Effector memory CD4-positive, alpha-beta T cell (primary cell): Measurements from ENCODE around the gene SPCS3.
"Not testable (repeated sequence)": the region's sequence is repeated elsewhere in the genome, so short reads cannot be mapped to it uniquely, and the experiment has no call there.

Experiments
- DNase-seq, 3 donors: peaks; one replicate each; pipeline ENCODE4 v3.0.0-alpha.2; 2020
- H3K27ac ChIP-seq: 2 replicates; pipeline ENCODE4 v1.7.0; 2013; ENCODE audit warnings: mild to moderate bottlenecking, low read length, moderate library complexity; ENCODE audit not compliant: insufficient read depth, poor library complexity, severe bottlenecking
- H3K27me3 ChIP-seq: replicated peaks from 2 replicates; pipeline ENCODE4 v1.7.0; 2013; ENCODE audit warnings: mild to moderate bottlenecking, low read length; ENCODE audit not compliant: insufficient read depth, control insufficient read depth, poor library complexity, severe bottlenecking
- H3K36me3 ChIP-seq: 2 replicates; pipeline ENCODE4 v1.7.0; 2013; ENCODE audit warnings: mild to moderate bottlenecking, low read length, moderate library complexity; ENCODE audit not compliant: control insufficient read depth, insufficient read depth
- H3K4me1 ChIP-seq: 2 replicates; pipeline ENCODE4 v1.7.0; 2013; ENCODE audit warnings: low read length, mild to moderate bottlenecking; ENCODE audit not compliant: control insufficient read depth, insufficient read depth, poor library complexity, severe bottlenecking
- H3K4me3 ChIP-seq: 2 replicates; pipeline ENCODE4 v1.7.0; 2013; ENCODE audit warnings: low read length, low read depth, mild to moderate bottlenecking; ENCODE audit not compliant: insufficient read depth, poor library complexity, severe bottlenecking
- H3K9me3 ChIP-seq: 2 replicates; pipeline ENCODE4 v1.7.0; 2013; ENCODE audit warnings: mild to moderate bottlenecking, low read length, moderate library complexity; ENCODE audit not compliant: control insufficient read depth

SPCS3 gene

GRCh38 chr4:176287546-176287945, 32.2 kb upstream of the SPCS3 start:
- Histone ChIP-seq H3K9me3 (no peaks in the 10 kb centered on the region), H3K4me1 (no peaks in the 10 kb centered on the region), H3K27ac (no peak overlapping the region), H3K4me3 (no peak overlapping the region), H3K36me3 (no peaks in the 10 kb centered on the region), H3K27me3 (no peaks in the 10 kb centered on the region)
- DNase-seq = no peak

GRCh38 chr4:176288020-176288419, 31.7 kb upstream of the SPCS3 start:
- H3K4me1 ChIP-seq = no peaks in the 10 kb centered on the region
- no peaks in the 10 kb centered on the region for H3K27me3 ChIP-seq
- no peak overlapping the region for H3K4me3 ChIP-seq
- no peak overlapping the region for H3K27ac ChIP-seq
- no peak for DNase-seq
- no peaks in the 10 kb centered on the region for H3K9me3 ChIP-seq
- no peaks in the 10 kb centered on the region for H3K36me3 ChIP-seq

- DNase-seq = no peak
- Histone ChIP-seq H3K27me3 (no peaks in the 10 kb centered on the region), H3K4me1 (no peaks in the 10 kb centered on the region), H3K27ac (no peak overlapping the region), H3K4me3 (no peak overlapping the region), H3K9me3 (no peaks in the 10 kb centered on the region), H3K36me3 (no peaks in the 10 kb centered on the region)
Observed at GRCh38 chr4:176289561-176289960, 30.2 kb upstream of the SPCS3 start.

- no peak overlapping the region for H3K4me3 ChIP-seq
- DNase-seq = no peak
- no peaks in the 10 kb centered on the region for H3K36me3 ChIP-seq
- no peaks in the 10 kb centered on the region for H3K4me1 ChIP-seq
- H3K9me3 ChIP-seq = no peaks in the 10 kb centered on the region
- no peak overlapping the region for H3K27ac ChIP-seq
- no peaks in the 10 kb centered on the region for H3K27me3 ChIP-seq
Observed at GRCh38 chr4:176290520-176290919, 29.2 kb upstream of the SPCS3 start.

GRCh38 chr4:176291748-176292147, 28.0 kb upstream of the SPCS3 start:
- DNase-seq = no peak
- Histone ChIP-seq H3K27me3 (no peaks in the 10 kb centered on the region), H3K36me3 (no peaks in the 10 kb centered on the region), H3K27ac (no peak overlapping the region), H3K9me3 (no peaks in the 10 kb centered on the region), H3K4me1 (no peaks in the 10 kb centered on the region), H3K4me3 (no peak overlapping the region)

GRCh38 chr4:176292920-176293319, 26.8 kb upstream of the SPCS3 start:
- H3K36me3 ChIP-seq = no peaks in the 10 kb centered on the region
- H3K4me3 ChIP-seq = no peak overlapping the region
- H3K4me1 ChIP-seq = no peaks in the 10 kb centered on the region
- DNase-seq = no peak
- no peaks in the 10 kb centered on the region for H3K9me3 ChIP-seq
- no peak overlapping the region for H3K27ac ChIP-seq
- no peaks in the 10 kb centered on the region for H3K27me3 ChIP-seq

GRCh38 chr4:176293660-176294059, 26.1 kb upstream of the SPCS3 start:
- no peaks in the 10 kb centered on the region for H3K36me3 ChIP-seq
- H3K9me3 ChIP-seq = no peaks in the 10 kb centered on the region
- H3K27ac ChIP-seq = no peak overlapping the region
- no peaks in the 10 kb centered on the region for H3K27me3 ChIP-seq
- H3K4me1 ChIP-seq = no peaks in the 10 kb centered on the region
- H3K4me3 ChIP-seq = no peak overlapping the region
- DNase-seq = no peak

- not testable (repeated sequence) for H3K9me3 ChIP-seq, H3K4me1 ChIP-seq, H3K4me3 ChIP-seq, H3K36me3 ChIP-seq, H3K27ac ChIP-seq, H3K27me3 ChIP-seq, DNase-seq
Observed at GRCh38 chr4:176295907-176296306, 23.9 kb upstream of the SPCS3 start.

GRCh38 chr4:176298664-176299063, 21.1 kb upstream of the SPCS3 start:
- H3K4me1 ChIP-seq = no peaks in the 10 kb centered on the region
- no peak for DNase-seq
- H3K27ac ChIP-seq = no peak overlapping the region
- H3K27me3 ChIP-seq = peaks cover 4% of the 10 kb centered on the region
- no peaks in the 10 kb centered on the region for H3K9me3 ChIP-seq
- H3K36me3 ChIP-seq = no peaks in the 10 kb centered on the region
- no peak overlapping the region for H3K4me3 ChIP-seq

GRCh38 chr4:176300036-176300435, 19.7 kb upstream of the SPCS3 start:
- no peaks in the 10 kb centered on the region for H3K9me3 ChIP-seq
- no peak overlapping the region for H3K27ac ChIP-seq
- no peak for DNase-seq
- H3K27me3 ChIP-seq = peaks cover 4% of the 10 kb centered on the region
- no peaks in the 10 kb centered on the region for H3K4me1 ChIP-seq
- H3K36me3 ChIP-seq = no peaks in the 10 kb centered on the region
- no peak overlapping the region for H3K4me3 ChIP-seq

- peaks cover 4% of the 10 kb centered on the region for H3K27me3 ChIP-seq
- H3K4me3 ChIP-seq = no peak overlapping the region
- no peaks in the 10 kb centered on the region for H3K36me3 ChIP-seq
- H3K27ac ChIP-seq = no peak overlapping the region
- no peaks in the 10 kb centered on the region for H3K9me3 ChIP-seq
- DNase-seq = no peak
- no peaks in the 10 kb centered on the region for H3K4me1 ChIP-seq
Observed at GRCh38 chr4:176300565-176300964, 19.2 kb upstream of the SPCS3 start.
